ENCODE measurements around the gene LIG3.
A peak's percentile ranks its signal among the peaks of the same experiment; 100 is the strongest.

LIG3 gene

GRCh38 chr17:34980681-34981537, 597 bp downstream of the LIG3 start:
- peak overlapping the region; percentile 71 to 90 (median 82) for H3K4me3 ChIP-seq
- H3K4me1 ChIP-seq: peaks cover 22 to 44% (median 36%) of the 10 kb centered on the region in 10 experiments
- H3K27ac ChIP-seq: peak overlapping the region; percentile 92 to 100 (median 99)
- peaks cover 10 to 36% (median 30%) of the 10 kb centered on the region in 11 experiments; a peak in 17 of 22 replicates for H3K36me3 ChIP-seq
- 0 out of 22 replicates have a peak, but pooled peaks of 1 of the 11 experiments have one; percentile 9 for TF ChIP-seq Cebpa-rat (IDR thresholded peaks at IDR 0.05)
- H3K4me2 ChIP-seq: peak overlapping the region; percentile 78 to 95 (median 86)
- no peaks in the 10 kb centered on the region for H3K9me3 ChIP-seq (replicated peaks in 1 of 11)
- H3K9ac ChIP-seq: peak overlapping the region; percentile 95 to 100 (median 98)
- no peaks in the 10 kb centered on the region for H3K27me3 ChIP-seq
- peaks cover 0 to 3% (median 0%) of the 10 kb centered on the region in 11 experiments; a peak in 1 of 22 replicates for H4K20me1 ChIP-seq

DNA sequence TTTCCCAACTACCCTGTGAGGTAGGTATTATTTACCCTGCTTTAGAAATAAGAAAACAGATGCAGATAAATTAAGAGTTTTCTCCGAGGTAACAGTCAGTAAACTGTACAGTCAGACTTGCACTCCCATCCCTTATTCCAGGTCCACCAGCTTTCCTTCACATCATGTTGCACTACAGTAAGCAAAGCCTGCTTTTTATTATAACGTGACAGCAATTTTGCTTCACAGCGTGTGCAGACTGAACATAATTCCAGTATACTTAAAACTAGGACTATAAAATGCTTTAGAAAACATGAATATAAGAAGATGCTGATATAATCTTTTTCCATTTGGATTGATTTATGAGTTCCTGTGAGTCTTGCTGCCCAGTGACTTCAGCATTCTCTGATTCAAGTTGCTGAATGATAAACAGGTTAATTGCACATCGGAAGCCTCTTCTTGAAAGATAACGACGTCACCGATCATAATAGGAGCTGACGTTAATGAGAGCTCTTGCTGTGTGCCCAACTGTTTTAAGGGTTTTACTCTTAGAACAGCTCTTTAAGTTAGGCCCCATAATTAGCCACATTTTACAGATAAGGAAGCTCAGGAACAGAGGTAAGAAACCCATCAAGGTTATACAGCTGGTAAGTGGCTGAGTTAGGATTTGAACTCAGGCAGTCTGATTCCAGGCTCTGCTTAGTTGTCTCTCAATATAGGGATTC, 1.4 kb downstream of the LIG3 start:
- no peak for TF ChIP-seq Cebpa-rat (IDR thresholded peaks at IDR 0.05)
- H3K9me3 ChIP-seq (replicated peaks in 1 of 11): no peaks in the 10 kb centered on the region
- H3K27me3 ChIP-seq: no peaks in the 10 kb centered on the region
- peaks cover 0 to 3% (median 0%) of the 10 kb centered on the region in 11 experiments; a peak in 1 of 22 replicates for H4K20me1 ChIP-seq
- peak overlapping the region; percentile 95 to 100 (median 98) for H3K9ac ChIP-seq
- H3K36me3 ChIP-seq: peaks cover 13 to 44% (median 38%) of the 10 kb centered on the region in 11 experiments; a peak in 20 of 22 replicates
- H3K4me2 ChIP-seq: peak overlapping the region; percentile 78 to 95 (median 86)
- H3K4me3 ChIP-seq: peak overlapping the region; percentile 71 to 90 (median 82)
- H3K27ac ChIP-seq: peak overlapping the region; percentile 92 to 100 (median 99); a peak in 21 of 22 replicates
- peaks cover 22 to 44% (median 36%) of the 10 kb centered on the region in 10 experiments for H3K4me1 ChIP-seq

DNA sequence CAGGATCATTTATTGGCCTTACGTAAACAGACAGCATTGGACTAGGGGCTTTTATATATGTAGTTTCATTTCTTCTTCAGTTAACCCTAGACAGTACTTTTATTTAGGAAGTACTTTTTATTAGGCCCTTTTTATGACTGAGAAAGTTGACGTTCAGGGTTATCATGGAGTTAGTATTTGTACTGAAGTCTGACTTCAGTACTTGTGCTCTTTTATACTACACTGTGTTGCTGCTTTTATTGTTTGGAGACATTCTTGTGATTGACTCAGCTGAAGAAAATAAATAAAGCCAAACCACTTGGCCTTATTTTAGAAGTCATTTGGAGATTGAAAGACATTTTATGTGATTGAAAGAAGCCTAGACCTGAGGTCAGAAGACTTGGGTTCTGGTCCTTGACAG, 6.9 kb downstream of the LIG3 start:
- Histone ChIP-seq H3K4me2 (no peak overlapping the region), H3K36me3 (peaks cover 40 to 98% (median 92%) of the 10 kb centered on the region in 11 experiments), H3K27me3 (no peaks in the 10 kb centered on the region), H3K4me3 (no peak overlapping the region), H4K20me1 (peaks cover 0 to 3% (median 0%) of the 10 kb centered on the region in 11 experiments; a peak in 2 of 22 replicates), H3K4me1 (peaks cover 24 to 60% (median 36%) of the 10 kb centered on the region in 10 experiments), H3K9ac (no peak overlapping the region), H3K27ac (no peak overlapping the region), H3K9me3 (replicated peaks in 1 of 11) (no peaks in the 10 kb centered on the region)
- TF ChIP-seq Cebpa-rat (IDR thresholded peaks at IDR 0.05): no peak

DNA sequence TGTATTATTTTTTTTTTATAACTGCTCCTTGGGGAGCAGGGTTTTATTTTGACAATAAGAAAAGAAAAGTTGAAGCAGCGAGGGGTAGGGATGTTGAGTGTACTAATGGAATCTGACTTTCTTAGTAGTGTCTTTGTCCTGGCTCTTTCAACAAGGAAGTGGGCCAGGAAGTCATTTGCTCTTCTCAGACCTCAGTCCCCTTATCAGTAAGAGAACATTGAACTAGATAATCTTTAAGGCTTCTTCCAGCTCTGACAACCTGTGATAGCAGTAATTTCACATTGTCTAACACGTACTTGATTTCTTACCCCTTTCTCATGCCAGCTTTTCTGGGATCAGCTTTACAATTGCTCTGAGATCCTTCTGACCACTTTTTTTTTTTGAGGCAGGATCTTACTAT, 8.3 kb downstream of the LIG3 start:
- Histone ChIP-seq H3K27ac (peak overlapping the region in 8 of 11 experiments; percentile 0 to 71 (median 35); a peak in 11 of 22 replicates), H3K27me3 (no peaks in the 10 kb centered on the region), H3K9ac (0 out of 22 replicates have a peak overlapping the region, but pooled peaks of 1 of the 11 experiments have one; percentile 1), H3K4me1 (peaks cover 11 to 60% (median 37%) of the 10 kb centered on the region in 10 experiments; a peak in 16 of 20 replicates), H3K4me2 (peak overlapping the region in 4 of 11 experiments; percentile 4 to 35 (median 9); a peak in 7 of 22 replicates), H3K9me3 (replicated peaks in 1 of 11) (no peaks in the 10 kb centered on the region), H4K20me1 (peaks cover 0 to 3% (median 0%) of the 10 kb centered on the region in 11 experiments; a peak in 2 of 22 replicates), H3K36me3 (peaks cover 47 to 100% (median 96%) of the 10 kb centered on the region in 11 experiments), H3K4me3 (no peak overlapping the region)
- no peak for TF ChIP-seq Cebpa-rat (IDR thresholded peaks at IDR 0.05)

DNA sequence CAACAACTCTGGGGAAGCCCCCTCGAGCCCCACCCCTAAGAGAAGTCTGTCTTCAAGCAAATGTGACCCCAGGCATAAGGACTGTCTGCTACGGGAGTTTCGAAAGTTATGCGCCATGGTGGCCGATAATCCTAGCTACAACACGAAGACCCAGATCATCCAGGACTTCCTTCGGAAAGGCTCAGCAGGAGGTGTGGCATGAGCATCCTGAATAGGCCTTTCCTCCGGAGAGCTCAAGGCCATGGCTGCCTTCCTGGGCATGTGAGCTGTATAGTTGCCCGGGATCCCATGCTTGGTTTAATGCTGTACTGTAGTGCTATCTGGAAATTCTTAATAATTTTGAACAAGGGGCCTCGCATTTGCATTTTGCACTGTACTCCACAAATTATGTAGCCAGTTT, 9.2 kb downstream of the LIG3 start:
- Histone ChIP-seq H3K4me2 (no peak overlapping the region; a peak in 2 of 22 replicates), H3K27me3 (no peaks in the 10 kb centered on the region), H3K36me3 (peaks cover 53 to 100% (median 99%) of the 10 kb centered on the region in 11 experiments), H3K9ac (0 out of 22 replicates have a peak overlapping the region, but pooled peaks of 1 of the 11 experiments have one; percentile 6), H4K20me1 (peaks cover 0 to 3% (median 0%) of the 10 kb centered on the region in 11 experiments; a peak in 2 of 22 replicates), H3K9me3 (replicated peaks in 1 of 11) (no peaks in the 10 kb centered on the region), H3K27ac (peak overlapping the region in 5 of 11 experiments; percentile 22 to 79 (median 71); a peak in 8 of 22 replicates), H3K4me1 (peaks cover 11 to 64% (median 39%) of the 10 kb centered on the region in 10 experiments; a peak in 16 of 20 replicates), H3K4me3 (no peak overlapping the region)
- TF ChIP-seq Cebpa-rat (IDR thresholded peaks at IDR 0.05): no peak

DNA sequence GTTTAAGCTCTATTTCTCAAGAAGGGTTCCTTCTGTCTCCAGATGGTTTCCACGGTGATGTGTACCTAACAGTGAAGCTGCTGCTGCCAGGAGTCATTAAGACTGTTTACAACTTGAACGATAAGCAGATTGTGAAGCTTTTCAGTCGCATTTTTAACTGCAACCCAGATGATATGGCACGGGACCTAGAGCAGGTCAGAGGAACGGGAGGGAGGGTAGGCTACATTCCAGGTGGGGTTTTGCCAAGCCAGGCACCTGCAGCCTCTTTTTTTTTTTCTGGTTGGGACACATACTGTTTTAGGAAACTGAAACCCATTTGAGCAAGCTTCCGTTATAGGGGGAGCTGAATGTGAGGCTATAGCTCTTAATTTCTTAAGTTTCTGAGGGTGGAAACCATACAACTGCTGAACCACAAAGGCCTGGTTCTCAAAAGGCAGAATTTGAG, 10.6 kb downstream of the LIG3 start:
- Histone ChIP-seq H3K27ac (peak overlapping the region in 9 of 11 experiments; percentile 33 to 79 (median 70); a peak in 18 of 22 replicates), H4K20me1 (no peaks in the 10 kb centered on the region; a peak in 2 of 22 replicates), H3K9me3 (replicated peaks in 1 of 11) (no peaks in the 10 kb centered on the region), H3K27me3 (no peaks in the 10 kb centered on the region), H3K9ac (peak overlapping the region in 7 of 11 experiments; percentile 30 to 69 (median 56); a peak in 11 of 22 replicates), H3K36me3 (peaks cover 55 to 100% (median 99%) of the 10 kb centered on the region in 11 experiments), H3K4me2 (peak overlapping the region in 9 of 11 experiments; percentile 2 to 71 (median 53); a peak in 14 of 22 replicates), H3K4me3 (no peak overlapping the region), H3K4me1 (peaks cover 11 to 65% (median 39%) of the 10 kb centered on the region in 10 experiments; a peak in 16 of 20 replicates)
- no peak for TF ChIP-seq Cebpa-rat (IDR thresholded peaks at IDR 0.05)

DNA sequence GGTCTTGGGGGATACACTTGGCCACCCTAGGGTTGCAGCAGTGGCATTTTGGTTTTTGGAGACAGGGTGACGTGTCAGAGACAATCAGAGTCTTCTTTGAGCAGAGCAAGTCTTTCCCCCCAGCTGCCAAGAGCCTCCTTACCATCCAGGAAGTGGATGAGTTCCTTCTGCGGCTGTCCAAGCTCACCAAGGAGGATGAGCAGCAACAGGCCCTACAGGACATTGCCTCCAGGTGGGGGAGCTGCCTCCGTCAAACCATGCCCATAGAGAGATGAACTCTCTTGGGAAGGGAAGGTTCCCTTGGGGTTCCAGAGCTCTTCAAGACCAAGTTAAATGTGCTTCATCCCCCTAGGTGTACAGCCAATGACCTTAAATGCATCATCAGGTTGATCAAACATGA, 11.3 kb downstream of the LIG3 start:
- peaks cover 11 to 72% (median 42%) of the 10 kb centered on the region in 10 experiments; a peak in 16 of 20 replicates for H3K4me1 ChIP-seq
- no peaks in the 10 kb centered on the region for H3K27me3 ChIP-seq
- no peaks in the 10 kb centered on the region for H3K9me3 ChIP-seq (replicated peaks in 1 of 11)
- TF ChIP-seq Cebpa-rat (IDR thresholded peaks at IDR 0.05): no peak
- H4K20me1 ChIP-seq: no peaks in the 10 kb centered on the region; a peak in 2 of 22 replicates
- peak overlapping the region in 9 of 11 experiments; percentile 33 to 79 (median 70); a peak in 18 of 22 replicates for H3K27ac ChIP-seq
- peak overlapping the region in 9 of 11 experiments; percentile 2 to 71 (median 53); a peak in 15 of 22 replicates for H3K4me2 ChIP-seq
- H3K9ac ChIP-seq: peak overlapping the region in 8 of 11 experiments; percentile 32 to 69 (median 52); a peak in 14 of 22 replicates
- no peak overlapping the region for H3K4me3 ChIP-seq
- peaks cover 52 to 100% (median 99%) of the 10 kb centered on the region in 11 experiments for H3K36me3 ChIP-seq

DNA sequence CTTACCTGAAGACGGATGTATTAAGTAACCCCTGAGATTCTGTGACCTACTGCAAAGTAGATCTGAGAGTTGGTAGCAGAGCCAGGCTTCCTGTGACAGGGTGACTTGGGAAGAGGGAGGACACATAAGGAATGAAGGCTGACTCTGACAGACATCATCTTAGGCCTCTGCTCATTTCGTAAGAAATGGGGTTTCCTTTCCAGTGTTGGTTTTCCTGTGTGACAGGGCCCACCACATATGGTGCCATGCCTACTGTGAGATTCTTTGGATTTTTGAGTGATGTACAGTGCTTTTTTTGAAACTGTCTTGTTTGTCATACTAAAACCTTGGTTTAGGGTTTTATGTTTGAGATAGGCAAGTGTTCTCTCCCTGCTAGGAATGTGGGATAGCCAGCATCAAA, 12.7 kb downstream of the LIG3 start:
- peaks cover 52 to 100% (median 100%) of the 10 kb centered on the region in 11 experiments for H3K36me3 ChIP-seq
- H3K9ac ChIP-seq: peak overlapping the region in 8 of 11 experiments; percentile 15 to 69 (median 49); a peak in 12 of 22 replicates
- no peak for TF ChIP-seq Cebpa-rat (IDR thresholded peaks at IDR 0.05)
- H3K4me1 ChIP-seq: peaks cover 11 to 86% (median 49%) of the 10 kb centered on the region in 10 experiments; a peak in 16 of 20 replicates
- no peaks in the 10 kb centered on the region for H3K9me3 ChIP-seq (replicated peaks in 1 of 11)
- no peaks in the 10 kb centered on the region; a peak in 1 of 22 replicates for H4K20me1 ChIP-seq
- H3K4me3 ChIP-seq: 0 out of 20 replicates have a peak overlapping the region, but pooled peaks of 2 of the 10 experiments have one; percentile 6 to 17
- H3K4me2 ChIP-seq: peak overlapping the region in 8 of 11 experiments; percentile 1 to 71 (median 56); a peak in 14 of 22 replicates
- no peaks in the 10 kb centered on the region for H3K27me3 ChIP-seq
- H3K27ac ChIP-seq: peak overlapping the region in 8 of 11 experiments; percentile 63 to 79 (median 70); a peak in 15 of 22 replicates

All from BLaER1 treated with 17β-estradiol and CSF1 and Interleukin-3, amounts not matched to agents 10 nM and 100 nM (cell line).